ENCODE data around the gene NEUROD2.

DNA sequence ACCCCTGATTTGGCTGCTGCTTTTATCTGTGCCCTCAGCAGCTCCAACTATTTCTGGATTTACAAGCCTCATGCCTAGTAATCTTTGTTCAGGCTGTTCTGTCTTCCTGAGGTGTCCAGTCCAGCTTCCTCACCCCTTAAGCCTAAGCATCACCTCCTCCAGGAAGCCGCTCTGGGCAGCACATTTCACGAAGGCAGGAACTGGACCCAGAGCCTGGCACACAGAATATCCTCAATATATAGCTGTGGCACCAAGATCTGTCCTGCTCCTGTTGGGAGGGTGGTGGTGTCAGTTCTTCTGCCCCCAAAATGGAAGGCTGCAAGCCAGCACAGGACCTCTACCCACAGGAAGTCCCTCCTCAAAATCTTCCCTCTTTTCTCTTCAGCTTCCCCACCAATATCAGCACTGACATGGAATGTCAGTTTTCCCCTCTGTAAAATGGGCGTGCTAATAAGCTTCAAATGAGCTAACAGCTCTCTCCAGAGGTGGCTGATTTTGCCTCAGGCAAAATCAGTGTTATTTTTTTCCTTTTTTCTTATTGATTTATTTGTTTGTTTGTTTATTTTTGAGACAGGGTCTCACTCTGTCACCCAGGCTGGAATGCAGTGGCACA is 6.9 kb upstream of the NEUROD2 start:
- TF ChIP-seq, protein P1, sequence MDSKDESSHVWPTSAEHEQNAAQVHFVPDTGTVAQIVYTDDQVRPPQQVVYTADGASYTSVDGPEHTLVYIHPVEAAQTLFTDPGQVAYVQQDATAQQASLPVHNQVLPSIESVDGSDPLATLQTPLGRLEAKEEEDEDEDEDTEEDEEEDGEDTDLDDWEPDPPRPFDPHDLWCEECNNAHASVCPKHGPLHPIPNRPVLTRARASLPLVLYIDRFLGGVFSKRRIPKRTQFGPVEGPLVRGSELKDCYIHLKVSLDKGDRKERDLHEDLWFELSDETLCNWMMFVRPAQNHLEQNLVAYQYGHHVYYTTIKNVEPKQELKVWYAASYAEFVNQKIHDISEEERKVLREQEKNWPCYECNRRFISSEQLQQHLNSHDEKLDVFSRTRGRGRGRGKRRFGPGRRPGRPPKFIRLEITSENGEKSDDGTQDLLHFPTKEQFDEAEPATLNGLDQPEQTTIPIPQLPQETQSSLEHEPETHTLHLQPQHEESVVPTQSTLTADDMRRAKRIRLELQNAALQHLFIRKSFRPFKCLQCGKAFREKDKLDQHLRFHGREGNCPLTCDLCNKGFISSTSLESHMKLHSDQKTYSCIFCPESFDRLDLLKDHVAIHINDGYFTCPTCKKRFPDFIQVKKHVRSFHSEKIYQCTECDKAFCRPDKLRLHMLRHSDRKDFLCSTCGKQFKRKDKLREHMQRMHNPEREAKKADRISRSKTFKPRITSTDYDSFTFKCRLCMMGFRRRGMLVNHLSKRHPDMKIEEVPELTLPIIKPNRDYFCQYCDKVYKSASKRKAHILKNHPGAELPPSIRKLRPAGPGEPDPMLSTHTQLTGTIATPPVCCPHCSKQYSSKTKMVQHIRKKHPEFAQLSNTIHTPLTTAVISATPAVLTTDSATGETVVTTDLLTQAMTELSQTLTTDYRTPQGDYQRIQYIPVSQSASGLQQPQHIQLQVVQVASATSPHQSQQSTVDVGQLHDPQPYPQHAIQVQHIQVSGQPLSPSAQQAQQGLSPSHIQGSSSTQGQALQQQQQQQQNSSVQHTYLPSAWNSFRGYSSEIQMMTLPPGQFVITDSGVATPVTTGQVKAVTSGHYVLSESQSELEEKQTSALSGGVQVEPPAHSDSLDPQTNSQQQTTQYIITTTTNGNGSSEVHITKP (CRISPR knock-in tag; IDR thresholded peaks at IDR 0.05; ENCODE audit: low read depth): no peak
- TF ChIP-seq ZSCAN25 (CRISPR knock-in tag; IDR thresholded peaks at IDR 0.05) (no peak), TAF1 (CRISPR knock-in tag; IDR thresholded peaks at IDR 0.05) (no peak), ZSCAN21 (CRISPR knock-in tag; IDR thresholded peaks at IDR 0.05; ENCODE audit: borderline replicate concordance) (no peak), ESRRA (CRISPR knock-in tag; IDR thresholded peaks at IDR 0.05; ENCODE audit: low read depth) (no peak), FOXP1 (IDR thresholded peaks at IDR 0.05) (no peak), FOXP1 (CRISPR knock-in tag; IDR thresholded peaks at IDR 0.05) (no peak), MAF1 (CRISPR knock-in tag; IDR thresholded peaks at IDR 0.05; ENCODE audit: borderline replicate concordance) (no peak)
- TF ChIP-seq, protein P2, sequence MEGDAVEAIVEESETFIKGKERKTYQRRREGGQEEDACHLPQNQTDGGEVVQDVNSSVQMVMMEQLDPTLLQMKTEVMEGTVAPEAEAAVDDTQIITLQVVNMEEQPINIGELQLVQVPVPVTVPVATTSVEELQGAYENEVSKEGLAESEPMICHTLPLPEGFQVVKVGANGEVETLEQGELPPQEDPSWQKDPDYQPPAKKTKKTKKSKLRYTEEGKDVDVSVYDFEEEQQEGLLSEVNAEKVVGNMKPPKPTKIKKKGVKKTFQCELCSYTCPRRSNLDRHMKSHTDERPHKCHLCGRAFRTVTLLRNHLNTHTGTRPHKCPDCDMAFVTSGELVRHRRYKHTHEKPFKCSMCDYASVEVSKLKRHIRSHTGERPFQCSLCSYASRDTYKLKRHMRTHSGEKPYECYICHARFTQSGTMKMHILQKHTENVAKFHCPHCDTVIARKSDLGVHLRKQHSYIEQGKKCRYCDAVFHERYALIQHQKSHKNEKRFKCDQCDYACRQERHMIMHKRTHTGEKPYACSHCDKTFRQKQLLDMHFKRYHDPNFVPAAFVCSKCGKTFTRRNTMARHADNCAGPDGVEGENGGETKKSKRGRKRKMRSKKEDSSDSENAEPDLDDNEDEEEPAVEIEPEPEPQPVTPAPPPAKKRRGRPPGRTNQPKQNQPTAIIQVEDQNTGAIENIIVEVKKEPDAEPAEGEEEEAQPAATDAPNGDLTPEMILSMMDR (CRISPR knock-in tag; IDR thresholded peaks at IDR 0.05): no peak
- TF ChIP-seq, protein P3, sequence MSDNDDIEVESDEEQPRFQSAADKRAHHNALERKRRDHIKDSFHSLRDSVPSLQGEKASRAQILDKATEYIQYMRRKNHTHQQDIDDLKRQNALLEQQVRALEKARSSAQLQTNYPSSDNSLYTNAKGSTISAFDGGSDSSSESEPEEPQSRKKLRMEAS (IDR thresholded peaks at IDR 0.05): no peak

Data from HepG2 (cell line).